ENCODE data around the gene SCGB3A1.

SCGB3A1 gene, protein sequence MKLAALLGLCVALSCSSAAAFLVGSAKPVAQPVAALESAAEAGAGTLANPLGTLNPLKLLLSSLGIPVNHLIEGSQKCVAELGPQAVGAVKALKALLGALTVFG

GRCh38 chr5:180591311-180591887 lies at the start of gene SCGB3A1:
Gene SCGB3A1, minus strand, starts transcription at chr5:180591499. Its CDS starts 37 bp downstream, at chr5:180591462.
- DNase-seq = no peak

DNA sequence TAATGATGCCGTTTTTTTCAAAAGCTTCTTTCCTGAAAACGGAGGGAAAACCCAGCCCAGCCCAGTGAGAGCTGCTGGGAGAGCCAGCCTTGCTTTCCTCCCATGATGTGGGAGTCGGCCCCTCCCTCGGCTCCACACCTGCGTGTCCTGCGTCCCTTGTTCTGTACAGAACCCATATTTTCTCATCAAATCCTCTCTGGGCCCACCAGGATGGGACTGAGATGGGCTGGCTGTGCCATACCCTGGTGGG lies 49.2 kb upstream of the SCGB3A1 start:
- DNase-seq = no peak

DNA sequence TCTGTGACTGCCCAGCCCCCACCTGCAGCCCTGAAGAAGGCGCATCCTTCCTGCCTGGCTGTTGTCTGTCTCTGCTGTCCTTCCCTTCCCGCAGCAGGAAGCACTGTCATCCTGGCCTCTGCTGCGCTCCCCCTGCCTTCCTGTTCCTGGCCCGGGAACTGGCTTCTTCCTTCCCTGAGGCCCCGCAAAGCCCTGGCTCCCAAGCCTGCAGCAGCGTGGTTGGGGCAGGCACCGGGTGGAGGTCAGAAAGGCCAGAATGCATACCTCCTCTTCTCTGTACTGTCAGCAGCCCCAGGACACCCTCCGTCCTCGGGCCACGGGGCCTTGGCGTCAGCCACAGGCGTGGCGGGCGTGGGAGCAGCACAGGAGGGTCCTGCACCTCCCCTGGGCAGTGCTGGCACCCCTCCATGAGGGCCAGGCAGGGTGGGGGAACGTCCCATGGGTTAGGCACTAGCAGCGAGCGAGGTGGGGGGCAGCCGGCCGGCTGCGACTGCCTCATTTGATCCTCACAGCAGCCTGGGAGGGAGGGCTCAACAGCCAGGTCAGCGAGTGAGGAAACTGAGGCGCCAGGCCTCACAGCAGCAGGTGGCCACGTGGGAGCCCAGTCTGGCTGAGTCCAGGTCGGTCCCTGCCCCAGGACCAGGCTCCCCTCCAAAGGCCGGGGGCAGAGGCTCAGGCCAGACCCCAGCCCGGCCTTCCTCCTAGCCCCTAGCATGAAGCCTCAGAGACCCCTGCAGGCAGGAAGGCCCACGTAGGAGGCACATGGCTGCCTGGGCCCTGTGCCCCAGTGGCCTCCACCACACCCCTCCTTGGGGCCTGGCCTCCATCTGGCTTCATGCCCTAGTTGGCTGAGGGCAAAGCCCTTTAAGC lies 48.7 kb upstream of the SCGB3A1 start:
- DNase-seq = no peak

DNA sequence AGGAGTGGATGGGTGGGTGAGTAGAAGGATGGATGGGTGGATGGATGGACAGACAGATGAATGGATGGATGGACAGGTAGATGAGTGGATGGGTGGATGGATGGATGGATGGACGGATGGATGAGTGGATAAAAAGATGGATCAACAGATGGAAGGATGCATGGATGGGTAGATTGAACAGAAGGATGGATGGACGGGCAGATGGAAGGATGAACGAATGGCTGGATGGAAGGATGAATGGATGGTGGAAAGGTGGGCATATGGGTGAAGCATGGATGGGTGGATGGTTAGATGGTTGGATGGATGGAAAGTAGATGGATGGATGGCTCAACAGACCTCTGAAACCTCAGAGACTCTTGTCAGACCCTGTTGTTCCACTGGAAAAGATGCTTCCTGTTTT lies 48.0 kb upstream of the SCGB3A1 start:
- DNase-seq = no peak

- no peak for DNase-seq
Measured at GRCh38 chr5:180637962-180638680, 46.8 kb upstream of the SCGB3A1 start.

GRCh38 chr5:180636403-180637075 lies 45.2 kb upstream of the SCGB3A1 start:
- no peak for DNase-seq

GRCh38 chr5:180636016-180636402 lies 44.7 kb upstream of the SCGB3A1 start:
- no peak for DNase-seq

DNA sequence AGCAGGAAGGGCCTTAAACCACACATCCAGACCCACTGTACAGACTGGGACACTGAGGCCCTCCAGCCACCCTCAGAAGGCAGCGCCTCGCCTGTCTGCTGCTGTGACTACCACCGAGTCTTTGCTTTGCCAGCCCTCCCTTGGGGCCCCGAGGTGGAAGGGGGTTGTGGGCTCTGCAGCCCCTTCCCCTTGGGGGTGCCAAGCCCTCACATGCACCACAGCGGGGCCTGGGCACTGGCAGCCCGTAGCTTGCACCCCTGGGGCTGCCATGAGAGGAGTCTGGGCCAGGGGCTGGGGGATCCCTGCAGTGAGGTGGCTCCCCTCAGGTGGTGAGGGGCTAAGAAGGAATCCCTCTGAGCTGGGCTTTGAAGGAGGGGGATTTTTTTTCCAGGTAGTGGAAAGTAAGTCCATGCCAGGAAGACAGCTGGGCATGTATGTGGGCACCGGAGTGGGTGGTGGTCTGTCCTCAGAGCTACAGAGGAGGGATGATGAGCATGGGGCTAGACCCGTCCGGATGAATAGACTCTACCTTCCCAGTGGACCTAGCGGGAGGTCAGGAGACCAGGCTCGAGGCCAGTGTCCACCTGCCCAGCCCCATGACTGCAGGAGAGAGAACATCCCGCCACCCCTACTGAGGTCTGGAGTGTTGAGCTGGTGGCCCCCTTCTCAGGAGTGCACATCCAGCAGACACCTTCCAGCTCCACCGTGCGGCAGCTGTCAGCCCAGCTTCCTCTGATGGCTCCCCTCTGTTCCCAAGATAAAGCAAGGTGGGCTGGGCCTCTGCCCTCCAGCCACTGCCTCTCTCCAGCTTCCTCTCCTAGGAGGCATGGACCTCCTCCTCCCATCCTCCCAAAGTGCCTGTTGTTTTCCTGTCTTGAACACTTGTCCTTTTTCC lies 42.2 kb upstream of the SCGB3A1 start:
- no peak for DNase-seq

DNA sequence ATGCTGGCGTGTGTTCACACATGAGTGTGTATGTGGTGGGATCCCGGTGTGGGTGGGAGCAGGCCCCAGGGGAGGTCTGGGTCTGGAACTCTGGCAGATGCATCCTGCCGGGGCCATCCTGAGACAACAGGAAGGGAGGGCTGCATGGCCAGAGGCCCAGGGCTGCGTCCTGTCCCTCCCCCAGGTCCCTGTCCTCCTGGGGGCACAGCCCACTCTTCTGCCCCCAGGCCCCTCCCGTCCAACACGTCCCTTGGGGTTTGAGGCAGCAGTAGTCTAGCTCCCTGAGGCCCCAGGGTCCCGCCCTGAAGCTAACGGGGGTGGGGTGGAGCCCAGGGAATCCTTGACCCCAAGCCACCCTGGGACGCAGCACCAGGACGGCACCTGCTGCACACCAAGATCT lies 41.5 kb upstream of the SCGB3A1 start:
- no peak for DNase-seq

- no peak for DNase-seq
Measured at GRCh38 chr5:180631549-180632383, 40.5 kb upstream of the SCGB3A1 start.

DNA sequence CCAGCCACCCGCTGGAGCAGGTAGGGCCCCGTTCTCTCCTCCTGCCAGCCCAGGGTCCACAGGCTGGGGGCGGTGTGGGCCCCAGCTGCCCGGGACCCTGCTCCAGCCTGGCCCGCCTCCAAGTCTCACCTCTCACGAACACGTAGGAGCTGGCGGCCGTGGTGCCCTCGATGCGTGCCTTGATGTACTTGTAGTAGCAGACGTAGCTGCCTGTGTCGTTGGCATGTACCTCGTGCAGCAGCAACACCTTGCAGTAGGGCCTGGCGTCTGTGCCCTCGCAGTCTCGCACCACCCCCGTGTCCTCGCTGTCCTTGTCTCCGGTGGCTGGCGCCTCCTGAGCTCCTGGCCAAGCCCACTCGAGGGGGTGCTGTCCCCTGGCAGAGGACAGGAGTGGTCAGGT lies 39.1 kb upstream of the SCGB3A1 start:
- no peak for DNase-seq

- no peak for DNase-seq
Measured at GRCh38 chr5:180629831-180630382, 38.6 kb upstream of the SCGB3A1 start.

- DNase-seq = no peak
Measured at GRCh38 chr5:180628827-180629750, 37.8 kb upstream of the SCGB3A1 start.

DNA sequence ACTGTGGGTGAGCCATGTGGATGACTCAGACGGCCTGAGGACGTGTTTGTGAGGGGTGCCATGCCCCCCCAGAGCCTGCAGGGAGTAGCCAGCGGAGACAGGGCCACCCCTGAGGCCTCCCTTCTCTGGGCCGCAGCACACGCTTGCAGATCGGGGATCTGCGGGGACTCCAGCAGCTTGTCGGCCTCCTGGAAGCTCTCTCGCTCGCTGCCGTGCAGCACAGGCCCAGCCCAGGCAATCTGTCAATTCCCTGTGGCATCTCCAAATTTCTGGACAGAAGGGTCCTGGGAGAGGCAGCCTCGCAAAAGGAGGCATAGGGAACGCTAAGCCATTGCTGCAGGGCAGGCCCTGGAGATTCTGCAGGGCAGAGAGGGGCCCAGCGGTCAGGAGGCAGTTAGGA lies 36.9 kb upstream of the SCGB3A1 start:
- DNase-seq = no peak

GRCh38 chr5:180627386-180628120 lies 36.3 kb upstream of the SCGB3A1 start:
- no peak for DNase-seq

DNA sequence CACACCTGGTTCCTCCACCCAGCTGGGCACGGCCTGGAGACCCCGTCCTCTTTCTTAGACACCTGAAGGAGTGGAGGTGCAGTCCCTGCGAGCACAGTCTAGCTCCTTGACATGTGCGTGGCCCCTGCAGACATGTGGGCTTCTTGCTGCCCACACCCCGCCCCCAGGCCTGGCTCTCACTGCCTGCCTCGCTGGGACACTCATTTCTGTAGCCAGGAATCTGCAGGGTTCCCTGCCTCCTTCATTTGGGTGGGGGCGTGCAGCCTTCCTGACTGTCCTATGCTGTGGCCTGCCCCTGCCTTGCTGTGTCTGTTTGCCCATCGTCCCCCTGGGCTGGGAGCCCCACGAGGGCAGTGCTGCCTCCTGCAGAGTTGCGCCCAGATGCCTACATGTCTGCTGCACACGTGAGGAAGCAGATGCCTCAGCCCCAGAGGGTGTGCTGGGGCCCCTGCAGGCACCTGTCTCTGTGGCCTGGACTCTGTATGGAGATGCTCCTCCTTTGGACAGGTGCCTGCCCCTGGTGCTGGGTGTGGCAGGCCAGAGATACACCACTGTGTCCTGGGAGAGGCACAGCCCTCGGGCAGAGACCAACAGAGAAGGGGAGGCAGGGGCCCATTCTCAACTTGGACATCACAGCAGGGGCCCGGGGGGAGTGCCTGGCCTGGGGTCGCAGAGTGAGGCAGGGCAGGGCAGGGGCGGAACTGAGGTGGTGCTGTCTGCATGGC lies 35.5 kb upstream of the SCGB3A1 start:
- no peak for DNase-seq

- DNase-seq = no peak
Measured at GRCh38 chr5:180625791-180626660, 34.7 kb upstream of the SCGB3A1 start.

Measured in stimulated activated CD4-positive, alpha-beta T cell treated with anti-CD3 and anti-CD28 coated beads, Interleukin-4, amount 100 ng/mL, for 4 hours (primary cell).